Muscle layer of colon (tissue), 2 donors: Measurements from ENCODE around the gene COL1A2.

ENCODE experiments used
- H3K27ac ChIP-seq: one replicate; pipeline ENCODE4 v1.7.0; 2013; ENCODE audit warnings: low read depth, mild to moderate bottlenecking, low read length, moderate library complexity
- H3K27me3 ChIP-seq, 2 donors: one replicate each; pipeline ENCODE4 v1.7.0; 2013; ENCODE audit warnings: low read length in 2 of 2, mild to moderate bottlenecking in 2 of 2; ENCODE audit not compliant: insufficient read depth in 2 of 2, control insufficient read depth in 1 of 2
- H3K36me3 ChIP-seq: one replicate; pipeline ENCODE4 v1.7.0; 2013; ENCODE audit warnings: mild to moderate bottlenecking, low read length; ENCODE audit not compliant: insufficient read depth
- H3K4me1 ChIP-seq: one replicate; pipeline ENCODE4 v1.7.0; 2013; ENCODE audit warnings: mild to moderate bottlenecking, low read length; ENCODE audit not compliant: insufficient read depth
- H3K4me3 ChIP-seq, 2 donors: one replicate each; pipeline ENCODE4 v1.7.0; 2013; ENCODE audit warnings: low read length in 2 of 2, low read depth in 1 of 2, mild to moderate bottlenecking in 1 of 2, moderate library complexity in 1 of 2
- H3K9ac ChIP-seq: one replicate; pipeline ENCODE4 v1.7.0; 2013; ENCODE audit warnings: low read length
- H3K9me3 ChIP-seq: one replicate; pipeline ENCODE4 v1.7.0; 2013; ENCODE audit warnings: mild to moderate bottlenecking, low read length
- donor health status: abdominal sarcoma.
- donor health status: Adenocarcinoma of cecum.

The COL1A2 gene

DNA sequence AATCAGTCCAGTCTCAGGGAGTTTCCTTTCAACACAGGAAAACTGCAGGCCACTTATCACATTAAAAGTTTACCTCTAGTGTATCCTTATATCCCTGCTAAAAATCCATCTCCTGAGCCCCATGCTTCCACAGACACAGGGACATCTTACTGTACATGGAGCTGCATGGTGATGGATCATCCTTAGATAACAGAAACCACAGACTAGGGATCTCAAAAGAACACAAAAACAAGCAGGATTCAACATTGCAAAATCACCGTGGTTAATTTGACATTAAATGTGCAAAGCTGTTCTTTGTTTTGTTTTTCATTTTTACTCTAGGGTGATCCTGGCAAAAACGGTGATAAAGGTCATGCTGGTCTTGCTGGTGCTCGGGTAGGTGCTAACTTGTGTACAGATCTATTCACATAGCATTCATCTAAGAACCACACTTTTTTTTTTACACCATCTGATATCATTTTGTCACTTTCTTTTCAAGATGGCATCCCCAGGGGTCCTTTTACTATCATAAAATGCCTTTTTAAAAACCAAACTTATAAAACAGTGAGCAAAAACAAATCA lies 18.1 kb downstream of the COL1A2 start:
- H3K36me3 ChIP-seq: peaks cover 92% of the 10 kb centered on the region
- H3K4me1 ChIP-seq: peaks cover 8% of the 10 kb centered on the region
- H3K27ac ChIP-seq: no peak overlapping the region
- H3K9ac ChIP-seq: no peak overlapping the region
- no peaks in the 10 kb centered on the region for H3K27me3 ChIP-seq
- H3K9me3 ChIP-seq: no peaks in the 10 kb centered on the region
- H3K4me3 ChIP-seq: no peak overlapping the region

DNA sequence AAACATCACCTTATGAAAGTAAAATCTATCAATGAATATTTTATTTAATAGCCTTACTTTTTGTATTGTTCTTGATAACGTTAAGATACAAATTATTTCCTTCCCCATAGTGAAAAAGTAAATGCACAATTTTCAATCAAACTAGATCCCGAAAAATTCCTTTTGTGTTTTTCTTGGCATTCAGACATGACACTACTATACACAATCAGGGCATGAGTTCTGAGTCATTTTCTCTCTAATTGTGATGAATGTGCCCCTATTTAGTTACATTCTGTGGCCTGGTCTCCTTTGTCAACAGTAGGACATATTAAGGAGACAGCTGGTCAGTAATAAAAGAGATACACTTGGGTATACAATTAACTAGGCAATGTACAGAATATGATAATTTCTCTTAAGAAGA lies 19.8 kb downstream of the COL1A2 start:
- no peak overlapping the region for H3K9ac ChIP-seq

DNA sequence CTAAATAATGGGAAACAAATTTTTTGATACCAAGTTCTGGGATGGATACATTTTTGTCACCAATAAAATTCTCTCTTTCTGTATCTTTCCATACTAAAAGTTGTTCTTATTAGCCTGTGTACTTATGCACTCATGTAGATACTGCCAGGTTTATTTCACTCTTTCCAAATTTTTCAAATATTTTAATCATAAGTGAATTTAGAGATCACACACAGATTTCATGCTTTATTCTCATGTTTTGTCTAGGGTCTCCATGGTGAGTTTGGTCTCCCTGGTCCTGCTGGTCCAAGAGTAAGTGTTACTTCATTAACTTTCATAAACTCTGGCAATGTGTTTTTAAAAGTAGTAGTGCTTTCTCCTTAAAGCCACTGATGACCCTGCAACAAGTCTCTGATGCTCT lies 20.3 kb downstream of the COL1A2 start:
- Histone ChIP-seq H3K9ac (no peak overlapping the region), H3K27ac (no peak overlapping the region), H3K4me3 (no peak overlapping the region), H3K36me3 (peaks cover 92% of the 10 kb centered on the region), H3K27me3 (no peaks in the 10 kb centered on the region), H3K4me1 (peaks cover 8% of the 10 kb centered on the region), H3K9me3 (no peaks in the 10 kb centered on the region)

More for the DNA sequence above, 19.8 kb downstream of the COL1A2 start:
- Histone ChIP-seq H3K36me3 (peaks cover 92% of the 10 kb centered on the region), H3K4me1 (peaks cover 8% of the 10 kb centered on the region), H3K9me3 (no peaks in the 10 kb centered on the region), H3K27me3 (no peaks in the 10 kb centered on the region), H3K27ac (no peak overlapping the region), H3K4me3 (no peak overlapping the region)

DNA sequence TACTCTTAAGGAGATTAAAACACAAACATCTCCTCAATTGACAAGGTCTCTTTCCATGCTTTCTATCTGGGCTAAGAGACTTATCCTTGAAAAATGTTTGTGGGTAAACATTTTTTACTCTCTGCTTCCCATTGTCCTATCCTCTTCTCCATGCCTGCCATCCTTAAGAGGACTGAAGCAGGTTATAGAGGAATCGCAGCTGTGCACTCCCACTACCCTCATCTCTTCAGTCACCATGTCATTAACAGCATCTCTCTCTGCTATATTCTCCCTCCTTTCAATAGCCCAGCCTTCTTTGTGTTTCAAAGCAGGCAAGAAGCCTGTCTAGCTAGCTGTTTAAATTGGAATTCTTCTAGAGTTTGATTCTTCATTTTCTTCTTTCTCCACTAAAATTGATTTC lies 22.6 kb downstream of the COL1A2 start:
- Histone ChIP-seq H3K9me3 (no peaks in the 10 kb centered on the region), H3K9ac (no peak overlapping the region), H3K27me3 (no peaks in the 10 kb centered on the region), H3K4me3 (no peak overlapping the region), H3K36me3 (peaks cover 92% of the 10 kb centered on the region), H3K4me1 (no peaks in the 10 kb centered on the region), H3K27ac (no peak overlapping the region)

DNA sequence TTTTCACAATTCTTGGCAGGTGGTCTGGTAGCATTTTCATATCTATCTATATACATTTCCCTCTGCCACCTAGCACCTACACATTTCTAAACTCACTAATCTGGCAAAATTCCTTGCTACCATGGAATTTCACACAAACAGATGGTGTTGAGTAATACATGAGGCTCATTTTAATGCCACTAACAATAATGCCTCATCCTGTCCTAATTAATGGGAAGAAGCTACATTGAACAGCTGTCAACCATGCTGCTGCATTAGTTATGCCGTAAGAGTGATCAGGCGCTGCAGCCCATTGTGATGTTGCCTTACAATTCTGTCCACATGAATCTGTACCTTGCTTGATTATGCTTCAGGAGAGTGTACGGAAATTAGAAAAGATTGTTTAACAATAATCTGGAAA lies 23.2 kb downstream of the COL1A2 start:
- peaks cover 92% of the 10 kb centered on the region for H3K36me3 ChIP-seq
- H3K27ac ChIP-seq: no peak overlapping the region
- no peaks in the 10 kb centered on the region for H3K9me3 ChIP-seq

DNA sequence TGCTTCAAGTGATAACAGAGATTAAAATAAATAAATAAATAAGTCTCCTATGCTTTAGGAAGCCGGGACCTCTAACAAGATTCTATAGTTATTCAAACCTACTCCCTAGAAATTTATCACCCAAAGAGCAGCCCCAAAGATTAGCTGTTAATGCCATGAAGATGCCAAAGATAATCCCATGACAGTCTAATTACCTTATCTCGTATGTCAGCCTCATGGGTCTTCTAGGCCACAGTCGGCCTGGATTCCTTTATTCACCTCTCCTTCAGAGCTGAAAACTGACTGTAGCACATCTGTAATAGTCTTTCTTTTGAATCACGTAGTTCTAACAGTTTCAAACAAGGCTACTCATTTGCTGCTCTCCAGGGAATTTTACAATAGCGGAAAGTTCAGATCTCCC lies 24.2 kb downstream of the COL1A2 start:
- no peak overlapping the region for H3K9ac ChIP-seq
- no peaks in the 10 kb centered on the region for H3K9me3 ChIP-seq
- no peaks in the 10 kb centered on the region for H3K27me3 ChIP-seq
- H3K27ac ChIP-seq: no peak overlapping the region
- H3K4me3 ChIP-seq: no peak overlapping the region
- H3K36me3 ChIP-seq: peaks cover 91% of the 10 kb centered on the region
- H3K4me1 ChIP-seq: no peaks in the 10 kb centered on the region

More for the DNA sequence above, 23.2 kb downstream of the COL1A2 start:
- no peaks in the 10 kb centered on the region for H3K27me3 ChIP-seq
- no peaks in the 10 kb centered on the region for H3K4me1 ChIP-seq
- H3K9ac ChIP-seq: no peak overlapping the region
- no peak overlapping the region for H3K4me3 ChIP-seq

DNA sequence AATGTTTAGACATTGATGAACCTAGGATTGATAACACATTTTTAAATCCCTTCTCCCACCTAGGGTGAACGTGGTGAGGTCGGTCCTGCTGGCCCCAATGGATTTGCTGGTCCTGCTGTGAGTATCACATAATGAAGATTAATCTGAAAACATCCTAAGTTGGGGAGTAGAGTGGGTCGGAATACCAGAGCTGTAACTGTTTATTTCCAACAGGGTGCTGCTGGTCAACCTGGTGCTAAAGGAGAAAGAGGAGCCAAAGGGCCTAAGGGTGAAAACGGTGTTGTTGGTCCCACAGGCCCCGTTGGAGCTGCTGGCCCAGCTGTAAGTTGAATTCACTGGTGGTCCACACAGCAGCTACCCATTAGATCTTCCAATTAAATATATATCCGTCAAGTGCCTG lies 25.6 kb downstream of the COL1A2 start:
- Histone ChIP-seq H3K9me3 (no peaks in the 10 kb centered on the region), H3K4me1 (no peaks in the 10 kb centered on the region), H3K27me3 (no peaks in the 10 kb centered on the region), H3K4me3 (no peak overlapping the region), H3K36me3 (peaks cover 97% of the 10 kb centered on the region), H3K27ac (no peak overlapping the region), H3K9ac (no peak overlapping the region)

DNA sequence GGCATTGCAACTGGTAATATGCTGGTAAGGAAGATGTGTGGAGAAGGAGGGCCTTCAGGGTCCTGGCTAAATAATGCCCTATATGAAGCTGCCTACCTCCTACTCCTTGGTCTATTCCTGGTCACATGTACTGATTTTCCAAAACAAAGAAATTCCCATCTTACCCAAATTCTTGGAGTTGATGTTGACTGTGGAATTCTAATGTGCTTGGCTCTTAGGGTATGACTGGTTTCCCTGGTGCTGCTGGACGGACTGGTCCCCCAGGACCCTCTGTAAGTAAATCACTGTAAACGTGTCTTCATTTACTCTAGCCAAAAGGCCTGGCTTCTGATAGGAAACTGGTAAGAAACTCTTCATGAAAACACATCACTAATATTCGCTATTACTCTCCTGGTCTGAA lies 27.0 kb downstream of the COL1A2 start:
- Histone ChIP-seq H3K36me3 (peaks cover 98% of the 10 kb centered on the region), H3K4me3 (no peak overlapping the region), H3K27me3 (no peaks in the 10 kb centered on the region), H3K9ac (no peak overlapping the region), H3K9me3 (no peaks in the 10 kb centered on the region), H3K27ac (no peak overlapping the region), H3K4me1 (no peaks in the 10 kb centered on the region)

DNA sequence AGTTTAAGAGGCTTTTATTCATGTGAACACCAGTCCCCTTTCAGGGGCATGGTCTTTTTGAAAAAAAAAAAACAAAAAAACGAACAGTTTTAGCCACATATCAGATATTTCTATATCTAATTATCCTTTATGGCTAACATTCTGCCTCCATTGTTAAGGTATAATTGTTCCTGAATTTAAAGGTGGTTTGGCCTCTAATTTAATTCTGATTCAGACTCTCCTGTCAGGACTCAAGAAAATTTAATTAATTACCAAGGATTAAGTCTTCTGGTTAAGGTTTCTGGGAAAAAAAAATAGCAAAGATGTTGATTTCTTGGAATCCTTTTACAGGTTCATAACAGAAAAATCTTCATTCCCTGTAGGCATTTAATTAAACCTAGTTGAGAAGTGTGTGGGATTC lies 27.4 kb downstream of the COL1A2 start:
- Histone ChIP-seq H3K4me1 (no peaks in the 10 kb centered on the region), H3K9ac (no peak overlapping the region), H3K9me3 (no peaks in the 10 kb centered on the region), H3K4me3 (no peak overlapping the region), H3K36me3 (peaks cover 98% of the 10 kb centered on the region), H3K27me3 (no peaks in the 10 kb centered on the region), H3K27ac (no peak overlapping the region)

DNA sequence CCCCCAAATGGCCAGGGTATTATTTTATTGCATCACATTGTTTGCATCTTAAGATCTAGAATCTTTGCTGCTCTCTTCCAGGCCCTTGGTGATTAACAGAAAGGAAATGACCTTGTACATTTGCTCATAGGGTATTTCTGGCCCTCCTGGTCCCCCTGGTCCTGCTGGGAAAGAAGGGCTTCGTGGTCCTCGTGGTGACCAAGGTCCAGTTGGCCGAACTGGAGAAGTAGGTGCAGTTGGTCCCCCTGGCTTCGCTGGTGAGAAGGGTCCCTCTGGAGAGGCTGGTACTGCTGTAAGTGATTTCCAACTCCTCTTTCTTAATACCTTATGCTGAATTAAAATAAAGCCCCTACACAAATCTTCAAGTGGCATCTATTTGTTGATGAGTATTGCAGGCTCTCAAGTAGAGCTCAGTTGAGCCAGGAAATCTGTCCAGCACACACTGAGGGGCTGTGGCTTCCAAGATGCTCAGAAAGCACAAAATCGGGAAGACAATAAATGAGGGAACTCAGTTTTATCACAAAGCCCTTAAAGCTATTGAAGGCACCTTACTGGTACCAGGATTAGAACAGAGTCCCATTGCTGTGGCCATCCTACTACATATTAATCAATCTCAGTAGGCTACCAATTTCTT lies 28.2 kb downstream of the COL1A2 start:
- peaks cover 98% of the 10 kb centered on the region for H3K36me3 ChIP-seq
- no peak overlapping the region for H3K4me3 ChIP-seq
- H3K9me3 ChIP-seq: no peaks in the 10 kb centered on the region
- H3K4me1 ChIP-seq: no peaks in the 10 kb centered on the region
- H3K27ac ChIP-seq: no peak overlapping the region
- H3K27me3 ChIP-seq: no peaks in the 10 kb centered on the region
- no peak overlapping the region for H3K9ac ChIP-seq

DNA sequence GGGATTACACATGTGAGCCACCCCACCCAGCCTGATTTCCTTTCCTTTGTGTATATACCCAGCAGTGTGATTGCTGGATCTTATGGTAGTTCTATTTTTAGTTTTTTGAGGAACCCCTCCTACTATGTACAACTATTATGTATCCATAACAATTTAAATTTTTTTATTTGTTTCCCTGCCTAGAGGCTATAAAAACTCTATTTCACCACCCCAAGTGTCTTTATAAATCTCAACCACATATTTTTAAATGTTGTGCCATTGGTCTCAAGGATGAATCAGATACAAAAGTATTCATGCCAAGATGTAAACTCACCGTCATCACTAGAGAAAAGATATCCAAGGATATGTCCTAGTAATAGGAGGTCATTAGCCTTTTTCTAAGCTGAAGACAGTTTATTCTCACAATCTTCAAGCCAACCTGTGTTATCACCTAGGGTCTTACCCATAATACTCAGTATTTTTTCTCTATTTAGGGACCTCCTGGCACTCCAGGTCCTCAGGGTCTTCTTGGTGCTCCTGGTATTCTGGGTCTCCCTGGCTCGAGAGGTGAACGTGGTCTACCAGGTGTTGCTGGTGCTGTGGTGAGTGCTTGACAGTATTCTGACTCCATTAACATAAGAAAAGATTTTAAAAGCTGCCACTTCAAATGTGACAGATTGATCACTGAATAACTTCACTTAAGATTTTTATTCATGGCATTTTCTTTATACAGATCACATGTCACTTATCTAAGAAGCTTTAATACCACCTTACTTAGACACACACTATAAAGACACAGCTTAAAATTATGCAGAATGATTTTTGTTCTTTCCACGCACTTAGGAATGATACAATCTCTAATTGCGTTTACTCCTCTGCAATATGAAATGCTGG lies 29.4 kb downstream of the COL1A2 start:
- H3K4me1 ChIP-seq: no peaks in the 10 kb centered on the region
- no peak overlapping the region for H3K27ac ChIP-seq
- peaks cover 98% of the 10 kb centered on the region for H3K36me3 ChIP-seq
- no peak overlapping the region for H3K9ac ChIP-seq
- H3K27me3 ChIP-seq: no peaks in the 10 kb centered on the region
- H3K9me3 ChIP-seq: no peaks in the 10 kb centered on the region
- no peak overlapping the region for H3K4me3 ChIP-seq
